Breast epithelium (tissue), 3 donors: Measurements from ENCODE around the gene SPATA6L.

Source experiments
- POLR2A ChIP-seq: fragments of 450-650 bp; IDR thresholded peaks from one replicate; pipeline ENCODE4 v1.6.1; 2016; ENCODE audit warnings: antibody characterized with exemption, mild to moderate bottlenecking, moderate library complexity
- TF ChIP-seq, protein P1 (sequence below), 3 donors: fragments of 450-650 bp; IDR thresholded peaks; one replicate each; pipeline ENCODE4 v1.5.1; 2016 to 2017; ENCODE audit warnings: antibody characterized with exemption in 3 of 3, mild to moderate bottlenecking in 3 of 3, moderate library complexity in 3 of 3

GRCh38 chr9:4700932-4701331 lies 34.7 kb upstream of the SPATA6L start:
- TF ChIP-seq, protein P1, sequence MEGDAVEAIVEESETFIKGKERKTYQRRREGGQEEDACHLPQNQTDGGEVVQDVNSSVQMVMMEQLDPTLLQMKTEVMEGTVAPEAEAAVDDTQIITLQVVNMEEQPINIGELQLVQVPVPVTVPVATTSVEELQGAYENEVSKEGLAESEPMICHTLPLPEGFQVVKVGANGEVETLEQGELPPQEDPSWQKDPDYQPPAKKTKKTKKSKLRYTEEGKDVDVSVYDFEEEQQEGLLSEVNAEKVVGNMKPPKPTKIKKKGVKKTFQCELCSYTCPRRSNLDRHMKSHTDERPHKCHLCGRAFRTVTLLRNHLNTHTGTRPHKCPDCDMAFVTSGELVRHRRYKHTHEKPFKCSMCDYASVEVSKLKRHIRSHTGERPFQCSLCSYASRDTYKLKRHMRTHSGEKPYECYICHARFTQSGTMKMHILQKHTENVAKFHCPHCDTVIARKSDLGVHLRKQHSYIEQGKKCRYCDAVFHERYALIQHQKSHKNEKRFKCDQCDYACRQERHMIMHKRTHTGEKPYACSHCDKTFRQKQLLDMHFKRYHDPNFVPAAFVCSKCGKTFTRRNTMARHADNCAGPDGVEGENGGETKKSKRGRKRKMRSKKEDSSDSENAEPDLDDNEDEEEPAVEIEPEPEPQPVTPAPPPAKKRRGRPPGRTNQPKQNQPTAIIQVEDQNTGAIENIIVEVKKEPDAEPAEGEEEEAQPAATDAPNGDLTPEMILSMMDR (IDR thresholded peaks at IDR 0.05), result no peak
- no peak for TF ChIP-seq POLR2A
